Osteoblast (primary cell): ENCODE measurements around the gene LRATD1. TPM values are rescaled to one million over a fixed set of nuclear protein-coding genes. Genes with fewer than 3 reads are reported as not detected.

Experiments
- DNase-seq: peaks from one replicate; pipeline ENCODE4 v3.0.0; 2011; ENCODE audit warnings: low spot score, mixed read lengths; ENCODE audit not compliant: insufficient read length; ENCODE audit errors: missing footprints
- H2AFZ ChIP-seq: 2 replicates; pipeline ENCODE4 v1.6.0; 2011; ENCODE audit warnings: mild to moderate bottlenecking, low read length
- H3K27ac ChIP-seq: 2 replicates; pipeline ENCODE4 v1.5.1; 2011; ENCODE audit warnings: mild to moderate bottlenecking, low read depth, low read length, moderate library complexity
- H3K27me3 ChIP-seq: 2 replicates; pipeline ENCODE4 v1.6.0; 2012; ENCODE audit warnings: mild to moderate bottlenecking, control low read depth, inconsistent platforms, low read length, moderate library complexity; ENCODE audit not compliant: insufficient read depth
- H3K36me3 ChIP-seq: 2 replicates; pipeline ENCODE4 v1.5.1; 2011; ENCODE audit warnings: mild to moderate bottlenecking, low read length, control low read depth, moderate library complexity; ENCODE audit not compliant: insufficient read depth
- H3K4me1 ChIP-seq: 2 replicates; pipeline ENCODE4 v1.5.1; 2011; ENCODE audit warnings: mild to moderate bottlenecking, low read length, control low read depth, moderate library complexity; ENCODE audit not compliant: insufficient read depth
- H3K4me2 ChIP-seq: 2 replicates; pipeline ENCODE4 v1.6.0; 2011; ENCODE audit warnings: mild to moderate bottlenecking, low read length; ENCODE audit not compliant: insufficient read depth
- H3K4me3 ChIP-seq: fragments of 200-600 bp; sonication (generic); 3 replicates; pipeline ENCODE4 v1.5.1; 2012; ENCODE audit warnings: mild to moderate bottlenecking, low read length, inconsistent platforms; ENCODE audit not compliant: insufficient read depth
- H3K79me2 ChIP-seq: 2 replicates; pipeline ENCODE4 v1.6.0; 2012; ENCODE audit warnings: mild to moderate bottlenecking, low read length, control low read depth, inconsistent platforms; ENCODE audit not compliant: insufficient read depth
- H3K9me3 ChIP-seq: 2 replicates; pipeline ENCODE4 v1.5.1; 2011; ENCODE audit warnings: low read depth, low read length, control low read depth
- H4K20me1 ChIP-seq: 2 replicates; pipeline ENCODE4 v1.6.0; 2012; ENCODE audit warnings: mild to moderate bottlenecking, low read length, control low read depth; ENCODE audit not compliant: insufficient read depth
- total RNA-seq: library from RNA; depleted of rRNA; stranded (reverse); fragments of >200 nt; gene quantifications from 2 replicates; pipeline ENCODE4 v1.2.3, GENCODE V29; 2012
- TF ChIP-seq, protein P1 (sequence below): IDR thresholded peaks from 2 replicates; pipeline ENCODE4 v1.5.1; 2011; ENCODE audit warnings: mild to moderate bottlenecking, low read depth, low read length, moderate library complexity; ENCODE audit errors: extremely low read depth

The LRATD1 gene, protein sequence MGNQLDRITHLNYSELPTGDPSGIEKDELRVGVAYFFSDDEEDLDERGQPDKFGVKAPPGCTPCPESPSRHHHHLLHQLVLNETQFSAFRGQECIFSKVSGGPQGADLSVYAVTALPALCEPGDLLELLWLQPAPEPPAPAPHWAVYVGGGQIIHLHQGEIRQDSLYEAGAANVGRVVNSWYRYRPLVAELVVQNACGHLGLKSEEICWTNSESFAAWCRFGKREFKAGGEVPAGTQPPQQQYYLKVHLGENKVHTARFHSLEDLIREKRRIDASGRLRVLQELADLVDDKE
- 5.8 and 10.0 TPM in 2 replicates for total RNA-seq

DNA sequence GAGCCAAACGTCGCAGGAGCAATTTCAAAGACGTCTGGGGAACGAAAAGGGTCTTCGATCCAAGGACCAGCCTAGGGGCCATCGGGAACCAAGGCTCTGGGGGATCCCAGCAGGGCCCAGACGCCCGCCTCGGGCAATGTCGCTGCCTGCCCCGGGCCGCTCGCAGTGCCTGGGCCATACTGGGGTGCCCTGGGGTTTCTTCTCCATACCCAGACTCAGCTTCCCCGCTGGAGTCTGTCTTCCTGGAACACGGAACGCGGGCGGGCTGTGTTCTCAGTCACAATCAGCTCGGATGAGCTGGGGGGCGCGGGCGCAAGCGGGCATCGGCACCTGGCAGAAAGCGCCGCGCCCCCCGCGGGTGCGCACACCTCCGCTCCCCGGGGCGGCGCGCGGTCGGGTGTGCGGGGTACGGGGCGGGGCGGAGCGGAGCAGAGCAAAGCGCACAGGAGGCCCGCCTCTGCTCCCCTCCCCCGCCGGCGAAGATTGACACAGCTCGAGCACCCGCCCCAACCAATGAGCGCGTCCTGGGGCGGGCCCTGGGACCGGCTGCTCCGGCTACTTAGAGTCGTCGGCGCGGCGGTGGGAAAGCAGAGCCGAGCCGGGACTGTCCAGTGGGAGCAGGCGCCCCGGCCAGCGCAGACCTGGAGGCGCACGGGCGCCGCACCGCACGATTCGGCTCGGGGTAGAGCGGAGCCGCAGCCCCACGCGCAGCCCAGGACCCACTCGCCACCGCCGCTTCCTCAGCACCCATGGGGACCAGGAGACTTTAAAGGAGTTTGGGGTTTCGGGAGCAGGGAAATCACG, at the start of gene LRATD1:
Gene LRATD1, plus strand, starts transcription at position 585 of the 804 bp plus-strand sequence. CDS start 1,263 bp downstream, outside the sequence.
- Histone ChIP-seq H3K9me3 (no peaks in the 10 kb centered on the region), H3K27me3 (peaks cover 54% of the 10 kb centered on the region), H3K4me1 (peaks cover 8% of the 10 kb centered on the region), H2AFZ (peak within 1 kb of the TSS; percentile 22), H3K36me3 (no peaks in the 10 kb centered on the region), H4K20me1 (no peaks in the 10 kb centered on the region), H3K4me2 (peak within 1 kb of the TSS; percentile 48), H3K79me2 (no peaks in the 10 kb centered on the region), H3K27ac (no peak within 1 kb of the TSS), H3K4me3 (peak within 1 kb of the TSS; percentile 53)
- TF ChIP-seq, protein P1, sequence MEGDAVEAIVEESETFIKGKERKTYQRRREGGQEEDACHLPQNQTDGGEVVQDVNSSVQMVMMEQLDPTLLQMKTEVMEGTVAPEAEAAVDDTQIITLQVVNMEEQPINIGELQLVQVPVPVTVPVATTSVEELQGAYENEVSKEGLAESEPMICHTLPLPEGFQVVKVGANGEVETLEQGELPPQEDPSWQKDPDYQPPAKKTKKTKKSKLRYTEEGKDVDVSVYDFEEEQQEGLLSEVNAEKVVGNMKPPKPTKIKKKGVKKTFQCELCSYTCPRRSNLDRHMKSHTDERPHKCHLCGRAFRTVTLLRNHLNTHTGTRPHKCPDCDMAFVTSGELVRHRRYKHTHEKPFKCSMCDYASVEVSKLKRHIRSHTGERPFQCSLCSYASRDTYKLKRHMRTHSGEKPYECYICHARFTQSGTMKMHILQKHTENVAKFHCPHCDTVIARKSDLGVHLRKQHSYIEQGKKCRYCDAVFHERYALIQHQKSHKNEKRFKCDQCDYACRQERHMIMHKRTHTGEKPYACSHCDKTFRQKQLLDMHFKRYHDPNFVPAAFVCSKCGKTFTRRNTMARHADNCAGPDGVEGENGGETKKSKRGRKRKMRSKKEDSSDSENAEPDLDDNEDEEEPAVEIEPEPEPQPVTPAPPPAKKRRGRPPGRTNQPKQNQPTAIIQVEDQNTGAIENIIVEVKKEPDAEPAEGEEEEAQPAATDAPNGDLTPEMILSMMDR: no peak
- peak; percentile 94 for DNase-seq

DNA sequence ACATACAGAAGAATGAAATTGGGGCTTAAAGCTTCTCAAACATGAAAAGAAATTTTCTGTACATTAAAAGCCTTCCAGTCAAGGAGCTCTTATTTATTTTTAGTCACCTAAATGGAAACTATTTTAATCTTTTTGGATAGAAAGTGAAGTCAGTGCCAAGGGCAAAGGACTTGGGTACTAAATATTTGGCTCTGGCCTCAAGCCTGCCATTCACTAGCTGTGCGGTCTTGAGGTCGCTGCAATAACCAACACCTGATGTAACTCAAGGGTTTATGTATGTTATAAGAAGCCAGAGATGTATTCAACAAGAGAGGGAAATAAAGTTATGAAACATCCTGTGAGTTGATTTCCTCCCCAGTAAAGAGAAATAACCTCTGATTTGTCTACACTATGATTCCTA, 49.5 kb upstream of the LRATD1 start:
- no peaks in the 10 kb centered on the region for H3K9me3 ChIP-seq
- no peaks in the 10 kb centered on the region for H3K36me3 ChIP-seq
- H3K27ac ChIP-seq: no peak overlapping the region
- no peaks in the 10 kb centered on the region for H4K20me1 ChIP-seq
- no peak overlapping the region for H2AFZ ChIP-seq
- H3K4me3 ChIP-seq: no peak overlapping the region
- DNase-seq: no peak
- no peaks in the 10 kb centered on the region for H3K4me1 ChIP-seq
- no peaks in the 10 kb centered on the region for H3K27me3 ChIP-seq
- no peak overlapping the region for H3K4me2 ChIP-seq
- H3K79me2 ChIP-seq: no peaks in the 10 kb centered on the region
- TF ChIP-seq, protein P1: no peak

DNA sequence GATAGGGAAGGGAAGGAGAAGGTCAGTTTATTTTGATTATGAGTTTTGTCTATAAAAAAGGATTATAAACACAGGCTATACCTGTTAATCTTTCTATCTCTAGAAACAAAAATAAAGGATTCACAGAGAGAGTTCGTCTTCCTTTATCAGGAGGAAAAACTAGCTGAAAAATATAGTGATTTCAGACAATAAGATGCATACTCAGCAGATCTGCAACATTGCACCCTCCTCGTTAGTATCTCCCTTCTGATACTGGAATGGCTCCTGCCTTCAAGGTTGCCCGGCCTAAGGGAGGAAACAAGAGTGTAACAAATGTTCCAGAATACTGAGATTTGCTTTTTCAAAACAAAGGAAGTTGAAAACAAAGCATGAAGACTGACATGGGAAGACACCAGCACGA, 48.7 kb upstream of the LRATD1 start:
- Histone ChIP-seq H3K79me2 (no peaks in the 10 kb centered on the region), H3K9me3 (no peaks in the 10 kb centered on the region), H3K4me3 (no peak overlapping the region), H4K20me1 (no peaks in the 10 kb centered on the region), H3K27me3 (no peaks in the 10 kb centered on the region), H3K4me2 (no peak overlapping the region), H2AFZ (no peak overlapping the region), H3K36me3 (no peaks in the 10 kb centered on the region), H3K27ac (no peak overlapping the region), H3K4me1 (no peaks in the 10 kb centered on the region)
- no peak for DNase-seq
- TF ChIP-seq, protein P1: no peak

DNA sequence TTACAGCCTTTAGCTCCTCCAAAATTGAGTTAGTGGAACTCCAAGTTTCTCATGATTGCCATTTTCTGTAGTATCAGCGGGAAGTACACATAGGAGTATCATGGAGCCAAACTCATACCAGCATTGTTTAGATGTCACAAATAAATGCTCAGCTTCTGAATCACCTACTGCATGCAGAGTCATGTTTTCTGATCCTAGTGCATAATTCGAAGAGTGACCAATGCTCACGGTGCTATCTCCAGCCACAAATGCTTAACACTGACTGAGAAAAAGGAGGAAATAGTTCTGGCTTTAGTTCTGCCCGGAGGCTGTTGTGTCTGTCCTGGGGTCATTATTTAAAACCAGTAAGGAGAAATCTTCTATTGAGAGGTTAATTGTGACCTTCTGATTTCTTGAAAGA, 45.4 kb upstream of the LRATD1 start:
- Histone ChIP-seq H3K79me2 (no peaks in the 10 kb centered on the region), H3K36me3 (no peaks in the 10 kb centered on the region), H3K4me1 (no peaks in the 10 kb centered on the region), H4K20me1 (no peaks in the 10 kb centered on the region), H3K27ac (no peak overlapping the region), H3K27me3 (no peaks in the 10 kb centered on the region), H3K4me3 (no peak overlapping the region), H3K9me3 (no peaks in the 10 kb centered on the region), H3K4me2 (no peak overlapping the region), H2AFZ (no peak overlapping the region)
- DNase-seq: no peak
- TF ChIP-seq, protein P1: no peak
